ENCODE data around the gene ADORA2A.

ADORA2A gene

GRCh38 chr22:24431309-24432034 lies 4.1 kb downstream of the ADORA2A start:
- DNase-seq (ENCODE audit: extremely low read depth in 1 of 2, low read depth in 1 of 2), result no peak

GRCh38 chr22:24432059-24432853 lies 4.9 kb downstream of the ADORA2A start:
- DNase-seq (ENCODE audit: extremely low read depth in 1 of 2, low read depth in 1 of 2), result peak in 1 of 2 donors; percentile 44

DNA sequence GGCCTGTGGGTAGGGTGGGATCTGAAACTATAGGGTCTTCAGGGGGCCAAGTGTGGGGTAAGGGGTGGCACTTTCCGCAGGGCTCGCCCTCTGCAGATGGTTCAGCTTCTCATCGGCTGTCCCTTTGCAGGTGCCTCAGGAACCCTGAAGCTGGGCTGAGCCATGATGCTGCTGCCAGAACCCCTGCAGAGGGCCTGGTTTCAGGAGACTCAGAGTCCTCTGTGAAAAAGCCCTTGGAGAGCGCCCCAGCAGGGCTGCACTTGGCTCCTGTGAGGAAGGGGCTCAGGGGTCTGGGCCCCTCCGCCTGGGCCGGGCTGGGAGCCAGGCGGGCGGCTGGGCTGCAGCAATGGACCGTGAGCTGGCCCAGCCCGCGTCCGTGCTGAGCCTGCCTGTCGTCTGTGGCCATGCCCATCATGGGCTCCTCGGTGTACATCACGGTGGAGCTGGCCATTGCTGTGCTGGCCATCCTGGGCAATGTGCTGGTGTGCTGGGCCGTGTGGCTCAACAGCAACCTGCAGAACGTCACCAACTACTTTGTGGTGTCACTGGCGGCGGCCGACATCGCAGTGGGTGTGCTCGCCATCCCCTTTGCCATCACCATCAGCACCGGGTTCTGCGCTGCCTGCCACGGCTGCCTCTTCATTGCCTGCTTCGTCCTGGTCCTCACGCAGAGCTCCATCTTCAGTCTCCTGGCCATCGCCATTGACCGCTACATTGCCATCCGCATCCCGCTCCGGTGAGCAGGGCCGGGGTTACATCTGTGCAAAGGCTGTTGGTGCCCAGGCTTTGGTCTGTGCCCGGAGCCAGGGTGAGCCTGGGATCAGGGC lies 5.8 kb downstream of the ADORA2A start:
- no peak for DNase-seq (ENCODE audit: extremely low read depth in 1 of 2, low read depth in 1 of 2)

GRCh38 chr22:24433828-24434470 lies 6.5 kb downstream of the ADORA2A start:
- DNase-seq (ENCODE audit: extremely low read depth in 1 of 2, low read depth in 1 of 2), result no peak

- peak; percentile 62 to 77 for DNase-seq (ENCODE audit: extremely low read depth in 1 of 2, low read depth in 1 of 2)
Measured at GRCh38 chr22:24434471-24435322, 7.3 kb downstream of the ADORA2A start.

- DNase-seq (ENCODE audit: extremely low read depth in 1 of 2, low read depth in 1 of 2), result no peak
Measured at GRCh38 chr22:24435323-24435645, 7.9 kb downstream of the ADORA2A start.

GRCh38 chr22:24435861-24436371 lies 8.5 kb downstream of the ADORA2A start:
- DNase-seq (ENCODE audit: extremely low read depth in 1 of 2, low read depth in 1 of 2), result no peak

GRCh38 chr22:24436553-24436952 lies 9.2 kb downstream of the ADORA2A start:
- no peak for DNase-seq (ENCODE audit: extremely low read depth in 1 of 2, low read depth in 1 of 2)

DNA sequence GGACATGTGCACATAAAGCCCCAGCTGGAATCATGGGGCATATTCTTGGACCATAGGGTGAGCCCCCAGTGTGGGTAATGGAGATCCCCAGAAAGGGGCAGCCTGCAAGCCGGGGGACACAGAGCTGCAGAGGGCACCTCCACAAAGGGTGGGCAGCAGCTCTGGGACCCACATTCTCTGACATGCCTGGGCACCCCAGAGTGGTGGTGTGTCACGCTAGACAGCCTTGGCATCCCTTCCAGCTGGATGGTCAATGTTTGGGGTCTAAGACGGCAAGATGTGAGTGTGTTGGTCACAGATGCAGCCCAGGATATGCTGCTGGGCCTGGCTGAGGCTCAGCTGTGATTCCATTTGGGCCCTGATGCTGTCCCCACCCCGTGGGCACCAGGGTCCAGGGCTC lies 9.7 kb downstream of the ADORA2A start:
- DNase-seq (ENCODE audit: extremely low read depth in 1 of 2, low read depth in 1 of 2), result no peak

DNA sequence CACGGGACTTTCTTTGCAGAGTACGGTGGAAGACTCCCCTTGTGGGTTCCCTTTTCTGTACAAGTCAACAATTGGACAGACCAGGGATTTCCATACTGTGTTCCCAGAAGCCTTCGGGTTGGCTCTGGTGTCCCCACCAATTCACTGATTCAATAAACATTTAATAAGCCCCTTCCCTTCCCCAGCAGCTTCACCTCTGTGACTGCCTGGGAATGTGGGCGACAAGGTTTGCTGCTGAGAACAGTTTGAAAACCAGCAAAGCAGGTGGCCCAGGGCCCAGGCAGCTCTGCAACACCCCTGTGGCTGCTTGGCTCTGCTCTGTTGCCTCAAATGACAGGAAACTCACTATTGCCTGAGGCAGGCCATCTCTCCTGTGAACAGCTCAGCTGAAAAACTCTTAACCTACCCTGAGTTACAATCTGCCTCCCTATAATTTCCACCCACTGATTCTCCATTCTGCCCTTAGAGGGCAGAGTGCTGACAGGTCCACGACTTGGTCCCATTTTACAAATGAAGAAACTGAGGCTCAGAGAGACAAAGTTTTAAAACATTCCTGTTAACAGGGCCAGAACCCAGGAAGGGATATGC lies 10.4 kb downstream of the ADORA2A start:
- DNase-seq (ENCODE audit: extremely low read depth in 1 of 2, low read depth in 1 of 2), result no peak

DNA sequence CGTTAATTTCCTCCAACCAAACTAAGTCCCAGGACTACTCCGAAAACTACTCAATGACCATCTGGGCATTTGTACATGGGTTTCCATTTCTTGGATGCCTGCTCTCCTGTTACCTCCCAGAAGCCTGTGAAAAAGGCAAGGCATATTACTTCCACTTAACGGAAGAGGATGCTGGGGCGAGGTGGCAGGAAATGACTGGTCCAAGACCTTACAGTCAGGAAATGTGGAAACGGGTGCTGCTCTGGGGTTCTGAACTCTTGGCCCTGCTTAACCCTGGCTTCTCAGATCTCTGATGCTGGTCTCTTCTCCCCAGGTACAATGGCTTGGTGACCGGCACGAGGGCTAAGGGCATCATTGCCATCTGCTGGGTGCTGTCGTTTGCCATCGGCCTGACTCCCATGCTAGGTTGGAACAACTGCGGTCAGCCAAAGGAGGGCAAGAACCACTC lies 12.9 kb downstream of the ADORA2A start:
- DNase-seq (ENCODE audit: extremely low read depth in 1 of 2, low read depth in 1 of 2), result no peak

DNA sequence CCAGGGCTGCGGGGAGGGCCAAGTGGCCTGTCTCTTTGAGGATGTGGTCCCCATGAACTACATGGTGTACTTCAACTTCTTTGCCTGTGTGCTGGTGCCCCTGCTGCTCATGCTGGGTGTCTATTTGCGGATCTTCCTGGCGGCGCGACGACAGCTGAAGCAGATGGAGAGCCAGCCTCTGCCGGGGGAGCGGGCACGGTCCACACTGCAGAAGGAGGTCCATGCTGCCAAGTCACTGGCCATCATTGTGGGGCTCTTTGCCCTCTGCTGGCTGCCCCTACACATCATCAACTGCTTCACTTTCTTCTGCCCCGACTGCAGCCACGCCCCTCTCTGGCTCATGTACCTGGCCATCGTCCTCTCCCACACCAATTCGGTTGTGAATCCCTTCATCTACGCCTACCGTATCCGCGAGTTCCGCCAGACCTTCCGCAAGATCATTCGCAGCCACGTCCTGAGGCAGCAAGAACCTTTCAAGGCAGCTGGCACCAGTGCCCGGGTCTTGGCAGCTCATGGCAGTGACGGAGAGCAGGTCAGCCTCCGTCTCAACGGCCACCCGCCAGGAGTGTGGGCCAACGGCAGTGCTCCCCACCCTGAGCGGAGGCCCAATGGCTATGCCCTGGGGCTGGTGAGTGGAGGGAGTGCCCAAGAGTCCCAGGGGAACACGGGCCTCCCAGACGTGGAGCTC lies 13.5 kb downstream of the ADORA2A start:
- no peak for DNase-seq (ENCODE audit: extremely low read depth in 1 of 2, low read depth in 1 of 2)

- no peak for DNase-seq (ENCODE audit: extremely low read depth in 1 of 2, low read depth in 1 of 2)
Measured at GRCh38 chr22:24441406-24442351, 14.3 kb downstream of the ADORA2A start.

DNA sequence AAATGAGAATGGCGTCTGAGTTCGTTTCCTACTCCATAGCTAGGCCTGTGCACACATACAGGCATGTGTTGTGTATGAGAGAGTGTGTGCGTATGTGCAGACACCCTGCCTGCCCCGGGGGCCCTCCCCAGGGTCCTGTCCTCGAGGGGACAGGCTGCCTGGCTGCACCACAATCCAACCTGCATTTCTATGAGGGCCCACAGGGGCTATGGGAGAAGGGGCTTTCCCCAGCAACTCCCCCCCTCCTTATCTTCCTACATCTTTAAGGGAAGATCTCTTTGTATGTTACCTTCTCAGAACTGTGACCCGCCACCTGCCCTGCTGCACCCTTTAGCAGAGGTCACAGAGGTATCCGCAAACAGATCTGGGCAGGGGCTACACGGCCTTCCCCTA lies 14.9 kb downstream of the ADORA2A start:
- no peak for DNase-seq (ENCODE audit: extremely low read depth in 1 of 2, low read depth in 1 of 2)

DNA sequence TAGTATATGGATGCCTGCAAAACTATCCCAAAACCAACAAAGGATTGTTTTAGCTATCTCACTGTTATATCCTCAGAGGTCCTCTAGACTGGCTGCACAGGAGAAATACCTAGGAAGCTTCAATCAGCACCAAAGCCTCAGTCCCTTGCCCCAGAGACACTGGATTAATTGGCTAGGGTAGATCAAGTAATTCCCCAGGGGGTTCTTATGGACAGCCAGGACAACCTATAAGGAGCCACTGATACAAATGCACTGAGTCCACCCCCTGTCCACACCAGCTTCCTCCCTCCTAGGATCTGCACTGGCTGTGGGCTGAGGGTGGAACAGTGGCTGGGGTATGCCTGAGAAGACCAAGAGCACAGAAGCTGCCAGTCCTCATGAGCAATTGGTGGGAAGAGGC lies 16.3 kb downstream of the ADORA2A start:
- DNase-seq (ENCODE audit: extremely low read depth in 1 of 2, low read depth in 1 of 2), result no peak

GRCh38 chr22:24444251-24444650 lies 16.9 kb downstream of the ADORA2A start:
- DNase-seq (ENCODE audit: extremely low read depth in 1 of 2, low read depth in 1 of 2), result no peak

GRCh38 chr22:24444729-24445466 lies 17.5 kb downstream of the ADORA2A start:
- no peak for DNase-seq (ENCODE audit: extremely low read depth in 1 of 2, low read depth in 1 of 2)
